Fibroblast of mammary gland (primary cell): ENCODE measurements around the gene DNAH7.
A peak's percentile ranks its signal among the peaks of the same experiment; 100 is the strongest.

Experiments
- DNase-seq: peaks from one replicate; pipeline ENCODE4 v3.0.0-alpha.2; 2010; ENCODE audit warnings: low read depth
- H3K4me3 ChIP-seq: 2 replicates; pipeline ENCODE4 v1.5.1; 2011; ENCODE audit warnings: low read depth, mild to moderate bottlenecking, low read length, moderate library complexity; ENCODE audit not compliant: control insufficient read depth
- CTCF ChIP-seq: conservative IDR thresholded peaks from 2 replicates; pipeline ENCODE4 v1.5.1; 2011; ENCODE audit warnings: low read depth, low read length, inconsistent platforms; ENCODE audit not compliant: control insufficient read depth, insufficient read depth

The DNAH7 gene

GRCh38 chr2:196066291-196067087 lies 2.1 kb downstream of the DNAH7 start:
- peak; percentile 62 for TF ChIP-seq CTCF
- peak; percentile 53 for DNase-seq
- no peak overlapping the region for H3K4me3 ChIP-seq

GRCh38 chr2:196063773-196064172 lies 4.9 kb downstream of the DNAH7 start:
- no peak for TF ChIP-seq CTCF
- DNase-seq: no peak
- H3K4me3 ChIP-seq: no peak overlapping the region

- H3K4me3 ChIP-seq: no peak overlapping the region
- no peak for TF ChIP-seq CTCF
- no peak for DNase-seq
Observed at GRCh38 chr2:196059491-196059960, 9.1 kb downstream of the DNAH7 start.

GRCh38 chr2:196054631-196055030 lies 14.0 kb downstream of the DNAH7 start:
- TF ChIP-seq CTCF: no peak
- H3K4me3 ChIP-seq: no peak overlapping the region
- no peak for DNase-seq

- H3K4me3 ChIP-seq: no peak overlapping the region
- no peak for TF ChIP-seq CTCF
- no peak for DNase-seq
Observed at GRCh38 chr2:196046123-196046917, 22.3 kb downstream of the DNAH7 start.

- H3K4me3 ChIP-seq: no peak overlapping the region
- DNase-seq: peak; percentile 55
- no peak for TF ChIP-seq CTCF
Observed at GRCh38 chr2:196041786-196042185, 26.9 kb downstream of the DNAH7 start.
